IPS DF 4.7 (cell line): ENCODE results near the gene EFHD2.
A peak's percentile ranks its signal among the peaks of the same experiment; 100 is the strongest.
"Not testable (repeated sequence)": the region's sequence is repeated elsewhere in the genome, so short reads cannot be mapped to it uniquely, and the experiment has no call there.

Experiments used
- DNase-seq: peaks from one replicate; pipeline ENCODE4 v3.0.0-alpha.2; 2013; ENCODE audit warnings: low spot score; ENCODE audit errors: extremely low read depth

EFHD2 gene

GRCh38 chr1:15430787-15431570, 21.3 kb downstream of the EFHD2 start:
- DNase-seq, result peak; percentile 38

- DNase-seq, result no peak
These were observed 21.9 kb downstream of the EFHD2 start for GRCh38 chr1:15431571-15431948.

- no peak for DNase-seq
These were observed 22.6 kb downstream of the EFHD2 start for GRCh38 chr1:15432324-15432723.

GRCh38 chr1:15433471-15433870, 23.8 kb downstream of the EFHD2 start:
- DNase-seq, result no peak

- DNase-seq, result not testable (repeated sequence)
These were observed 25.1 kb downstream of the EFHD2 start for GRCh38 chr1:15434739-15435138.

- DNase-seq, result no peak
These were observed 25.8 kb downstream of the EFHD2 start for GRCh38 chr1:15435239-15436077.

- no peak for DNase-seq
These were observed 27.3 kb downstream of the EFHD2 start for GRCh38 chr1:15436881-15437442.

- DNase-seq, result no peak
These were observed 29.6 kb downstream of the EFHD2 start for GRCh38 chr1:15439325-15439724.

GRCh38 chr1:15440357-15440756, 30.7 kb downstream of the EFHD2 start:
- DNase-seq, result no peak

GRCh38 chr1:15441247-15441646, 31.6 kb downstream of the EFHD2 start:
- DNase-seq, result no peak

- no peak for DNase-seq
These were observed 32.4 kb downstream of the EFHD2 start for GRCh38 chr1:15442119-15442518.

GRCh38 chr1:15442759-15443158, 33.1 kb downstream of the EFHD2 start:
- DNase-seq, result no peak

- no peak for DNase-seq
These were observed 33.6 kb downstream of the EFHD2 start for GRCh38 chr1:15443281-15443680.

- DNase-seq, result no peak
These were observed 35.0 kb downstream of the EFHD2 start for GRCh38 chr1:15444468-15445389.

GRCh38 chr1:15445390-15446122, 35.9 kb downstream of the EFHD2 start:
- DNase-seq, result no peak

GRCh38 chr1:15446212-15446611, 36.5 kb downstream of the EFHD2 start:
- DNase-seq, result no peak

GRCh38 chr1:15448877-15449462, 39.3 kb downstream of the EFHD2 start:
- no peak for DNase-seq

- no peak for DNase-seq
These were observed 39.9 kb downstream of the EFHD2 start for GRCh38 chr1:15449567-15449966.

GRCh38 chr1:15451014-15451722, 41.5 kb downstream of the EFHD2 start:
- DNase-seq, result no peak

- DNase-seq, result no peak
These were observed 42.5 kb downstream of the EFHD2 start for GRCh38 chr1:15452216-15452615.
